Common myeloid progenitor, CD34-positive (primary cell): Measurements from ENCODE around the gene NME8.
A peak's percentile ranks its signal among the peaks of the same experiment; 100 is the strongest.

ENCODE experiments used
- CTCF ChIA-PET: fragments of 350-600 bp; sonication (Branson Sonifier 250); formaldehyde crosslinking; loops from one replicate; lab custom pipeline; 2021; ENCODE audit warnings: antibody characterized with exemption; lab: Charles Lee
- POLR2A ChIA-PET: fragments of 350-600 bp; sonication (Branson Sonifier 250); formaldehyde crosslinking; loops from one replicate; lab custom pipeline; 2021; ENCODE audit warnings: antibody characterized with exemption; lab: Charles Lee
- DNase-seq, 3 donors: peaks; one replicate each; pipeline versions ENCODE4 v3.0.0 to v3.0.0-alpha.2; 2013
- H3K27ac ChIP-seq, 2 experiments: 1 replicate in 1 of 2; 2 replicates in 1 of 2; pipeline ENCODE4 v1.7.0; 2013; ENCODE audit warnings: inconsistent platforms in 2 of 2, low read length in 2 of 2, mild to moderate bottlenecking in 2 of 2, low read depth in 1 of 2, moderate library complexity in 1 of 2; ENCODE audit not compliant: severe bottlenecking in 2 of 2, insufficient read depth in 1 of 2, poor library complexity in 1 of 2
- H3K27me3 ChIP-seq, 5 experiments: replicated peaks in 2 of 5; 1 replicate in 3 of 5; 2 replicates in 2 of 5; pipeline versions ENCODE4 v1.6.1 to v1.7.0; 2013; ENCODE audit warnings: low read length in 4 of 5, mild to moderate bottlenecking in 2 of 5, moderate library complexity in 2 of 5, inconsistent platforms in 1 of 5; ENCODE audit not compliant: insufficient read depth in 5 of 5, control insufficient read depth in 4 of 5
- H3K36me3 ChIP-seq, 4 experiments: 1 replicate in 2 of 4; 2 replicates in 2 of 4; pipeline versions ENCODE4 v1.6.1 to v1.7.0; 2013; ENCODE audit warnings: low read length in 3 of 4, control low read depth in 1 of 4, mild to moderate bottlenecking in 1 of 4; ENCODE audit not compliant: control insufficient read depth in 4 of 4, insufficient read depth in 4 of 4
- H3K4me1 ChIP-seq, 4 experiments: 1 replicate in 3 of 4; 2 replicates in 1 of 4; pipeline versions ENCODE4 v1.6.1 to v1.7.1; 2013; ENCODE audit warnings: low read length in 3 of 4, mild to moderate bottlenecking in 3 of 4, control low read depth in 1 of 4, inconsistent platforms in 1 of 4, moderate library complexity in 1 of 4; ENCODE audit not compliant: control insufficient read depth in 4 of 4, insufficient read depth in 4 of 4; ENCODE audit errors: control extremely low read depth in 1 of 4
- H3K4me3 ChIP-seq, 7 experiments: 1 replicate in 4 of 7; 2 replicates in 3 of 7; pipeline versions ENCODE4 v1.5.1 to v1.7.0; 2013; ENCODE audit warnings: mild to moderate bottlenecking in 7 of 7, low read length in 6 of 7, moderate library complexity in 6 of 7, inconsistent platforms in 2 of 7, low read depth in 2 of 7, control low read depth in 1 of 7; ENCODE audit not compliant: insufficient read depth in 4 of 7, control insufficient read depth in 1 of 7; ENCODE audit errors: extremely low read depth in 1 of 7
- H3K9me3 ChIP-seq, 5 experiments: 1 replicate in 4 of 5; 2 replicates in 1 of 5; pipeline versions ENCODE4 v1.6.1 to v1.7.1; 2013; ENCODE audit warnings: low read length in 4 of 5, mild to moderate bottlenecking in 2 of 5, inconsistent platforms in 1 of 5, low read depth in 1 of 5, moderate library complexity in 1 of 5; ENCODE audit not compliant: control insufficient read depth in 4 of 5, insufficient read depth in 2 of 5; ENCODE audit errors: control extremely low read depth in 1 of 5
- WGBS: methylation state at CpG from one replicate; pipeline ENCODE4 v1.1.5; 2013; ENCODE audit not compliant: insufficient coverage; 5-methylcytosine and 5-hydroxymethylcytosine counted together

Gene NME8

DNA sequence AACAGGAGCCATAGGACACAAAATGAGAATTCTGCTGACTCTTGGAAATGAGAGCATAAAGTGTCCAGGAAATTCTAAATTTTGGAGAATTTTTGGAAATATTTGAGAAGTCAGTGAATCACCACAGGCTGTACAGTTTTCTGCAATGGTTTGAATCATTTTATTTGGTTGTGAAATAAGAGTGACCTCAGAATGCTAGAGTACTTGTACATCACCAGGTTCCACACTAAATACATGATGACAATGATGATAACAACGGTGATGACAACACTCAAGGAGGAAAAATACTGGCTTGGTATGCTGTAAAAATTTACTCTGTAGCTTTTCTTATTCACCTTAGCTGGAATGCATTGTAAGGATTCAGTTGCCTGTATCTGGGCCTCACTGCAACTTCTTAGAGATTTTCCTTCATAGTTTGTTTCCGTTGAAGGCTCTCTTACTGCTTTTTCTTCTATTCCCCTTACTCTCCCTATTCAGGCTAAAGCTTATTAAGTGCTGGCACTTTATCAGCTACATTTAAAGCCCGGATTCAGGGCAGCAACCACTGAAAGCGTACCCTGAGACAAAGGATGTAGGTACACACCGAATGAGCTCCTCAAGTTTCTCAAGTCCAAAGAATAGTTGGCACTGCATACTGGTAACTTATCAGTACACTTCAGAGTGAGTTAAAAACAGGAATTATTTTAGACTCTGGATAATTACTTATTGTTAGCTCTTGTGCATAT is 30.2 kb upstream of the NME8 start:
- POLR2A ChIA-PET = interaction anchor here (0.5 kb wide), 1 partner anchor 177 kb away, joined by 3 read pairs; no protein-coding TSS in a partner anchor
- CTCF ChIA-PET = interaction anchor here (1.3 to 2.5 kb wide), 2 partner anchors 13 to 102 kb away, joined by 3 to 7 read pairs; no protein-coding TSS in a partner anchor
- 98% methylated on average over 4 of the region's 5 CpGs for WGBS
- Histone ChIP-seq H3K36me3 (peaks cover 0 to 2% (median 0%) of the 10 kb centered on the region in 4 experiments), H3K27ac (no peak overlapping the region), H3K4me3 (no peak overlapping the region), H3K27me3 (no peaks in the 10 kb centered on the region), H3K4me1 (no peaks in the 10 kb centered on the region), H3K9me3 (peaks cover 0 to 11% (median 3%) of the 10 kb centered on the region in 5 experiments)
- no peak for DNase-seq

DNA sequence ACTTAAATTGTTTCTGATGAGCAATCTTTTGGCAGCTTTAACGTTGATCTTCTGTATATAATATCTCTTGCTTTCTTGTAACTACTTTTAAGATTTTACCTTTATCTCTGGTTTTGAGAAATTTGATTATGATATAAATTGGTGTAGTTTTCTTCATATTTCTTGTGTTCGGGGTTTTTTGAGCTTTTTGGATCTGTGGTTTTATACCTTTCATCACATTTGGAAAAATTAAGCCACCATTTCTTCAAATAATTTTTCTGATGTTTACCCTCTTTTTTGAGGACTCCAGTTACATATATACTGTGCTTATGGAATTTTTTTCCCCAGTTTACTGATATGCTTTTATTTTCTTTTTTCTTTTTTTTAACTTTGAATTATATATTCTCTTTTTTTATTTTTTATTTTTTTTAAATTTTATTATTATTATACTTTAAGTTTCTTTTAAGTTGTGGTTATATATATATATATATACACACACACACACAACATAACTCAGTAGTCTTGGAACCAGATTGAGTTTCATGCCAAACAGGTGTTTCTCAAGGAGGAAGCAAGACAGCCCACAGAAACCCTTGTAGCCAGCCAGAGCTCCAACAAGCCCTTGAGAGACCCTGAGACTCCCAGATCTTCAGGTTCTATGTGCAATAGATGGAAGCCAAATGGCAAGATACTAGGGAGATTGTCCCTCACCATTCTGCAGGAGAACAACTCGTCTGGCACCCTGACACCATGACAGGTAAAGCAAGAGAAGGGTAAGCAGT is 27.5 kb upstream of the NME8 start:
- 100% methylated on average over 1 of the region's 3 CpGs for WGBS
- DNase-seq = no peak
- Histone ChIP-seq H3K9me3 (peaks cover 0 to 10% (median 2%) of the 10 kb centered on the region in 5 experiments), H3K27ac (no peak overlapping the region), H3K4me3 (no peak overlapping the region), H3K36me3 (peaks cover 0 to 2% (median 0%) of the 10 kb centered on the region in 4 experiments), H3K27me3 (no peaks in the 10 kb centered on the region), H3K4me1 (peaks cover 0 to 6% (median 0%) of the 10 kb centered on the region in 4 experiments)
- POLR2A ChIA-PET = no interaction called here
- CTCF ChIA-PET = interaction anchor here (3.1 kb wide), 1 partner anchor 11 kb away, joined by 16 read pairs; no protein-coding TSS in a partner anchor

DNA sequence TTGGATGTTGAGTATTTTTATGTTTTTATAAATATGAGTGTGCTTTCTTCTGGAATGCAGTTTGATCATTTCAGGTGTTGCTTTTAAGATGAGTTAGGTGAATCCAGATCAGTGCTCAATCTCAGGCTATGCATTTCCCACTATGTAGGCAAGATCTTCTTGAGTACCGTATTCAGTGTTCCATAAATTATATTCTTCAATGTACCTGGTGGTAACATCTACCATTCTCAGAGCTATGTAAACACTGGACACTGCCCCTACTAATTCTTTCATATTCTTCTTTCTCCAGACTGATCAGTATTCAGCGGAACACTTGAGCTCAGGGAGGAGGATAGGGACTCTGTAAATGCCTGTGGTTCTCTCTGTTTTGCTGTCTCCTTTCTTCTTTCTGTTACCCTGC is 25.5 kb upstream of the NME8 start:
- Histone ChIP-seq H3K36me3 (peaks cover 0 to 2% (median 0%) of the 10 kb centered on the region in 4 experiments), H3K27me3 (no peaks in the 10 kb centered on the region), H3K9me3 (peaks cover 0 to 10% (median 2%) of the 10 kb centered on the region in 5 experiments), H3K4me1 (peaks cover 0 to 6% (median 0%) of the 10 kb centered on the region in 4 experiments), H3K27ac (no peak overlapping the region), H3K4me3 (no peak overlapping the region)
- POLR2A ChIA-PET = no interaction called here
- CTCF ChIA-PET = interaction anchor here (1.1 kb wide), 1 partner anchor 94 kb away, joined by 3 read pairs; the partner anchor contains the start of gene SFRP4
- DNase-seq = no peak
- 100% methylated on average over 2 of the region's 2 CpGs for WGBS

DNA sequence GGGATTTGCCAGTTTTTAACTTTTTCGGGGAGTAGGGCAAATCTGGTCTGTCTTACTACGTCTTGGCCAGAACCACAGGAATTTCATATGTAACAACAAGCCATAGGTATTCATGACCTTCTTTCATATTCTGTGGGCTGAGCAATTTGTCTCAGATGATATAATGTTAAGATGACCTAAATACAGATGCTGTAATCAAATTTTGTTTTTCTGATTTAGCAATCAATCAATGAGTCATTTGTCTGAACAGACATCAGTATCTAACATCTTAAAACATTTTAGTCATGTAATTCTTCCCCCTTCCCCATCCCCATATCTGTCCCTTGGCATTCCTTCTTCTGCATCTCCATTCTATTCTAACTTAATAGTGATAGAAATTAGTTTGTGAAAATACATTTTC is 24.8 kb upstream of the NME8 start:
- Histone ChIP-seq H3K36me3 (peaks cover 0 to 2% (median 0%) of the 10 kb centered on the region in 4 experiments), H3K27ac (no peak overlapping the region), H3K27me3 (no peaks in the 10 kb centered on the region), H3K9me3 (peaks cover 0 to 10% (median 2%) of the 10 kb centered on the region in 5 experiments), H3K4me3 (no peak overlapping the region), H3K4me1 (peaks cover 0 to 6% (median 0%) of the 10 kb centered on the region in 4 experiments)
- whole genome bisulfite sequencing = no CpG with 5 or more reads among the region's 2 CpGs
- ChIA-PET CTCF (interaction anchor here (0.6 to 1.1 kb wide), 2 partner anchors 93 to 335 kb away, joined by 3 to 4 read pairs; partner anchors contain the start of gene SFRP4), POLR2A (no interaction called here)
- no peak for DNase-seq

DNA sequence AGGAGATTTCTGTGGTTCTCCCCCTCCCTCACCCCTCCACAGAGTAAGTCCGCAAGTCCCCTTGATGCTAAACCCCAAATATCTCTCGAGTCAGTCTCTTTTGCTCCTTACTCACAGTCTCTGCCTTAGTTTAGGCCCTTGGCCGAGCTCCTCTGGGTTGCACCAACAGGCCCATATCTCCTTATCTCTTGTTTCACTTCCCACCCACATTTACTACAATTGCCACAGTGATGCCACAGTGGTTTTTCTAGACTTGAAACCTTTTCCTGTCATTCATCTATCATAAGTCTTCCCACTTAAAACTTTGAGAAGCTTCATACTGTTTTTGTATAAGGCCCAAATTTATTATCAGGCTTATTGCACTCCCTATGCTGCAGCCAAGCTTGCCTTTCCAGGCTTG is 23.4 kb upstream of the NME8 start:
- WGBS = 37% methylated on average over 2 of the region's 3 CpGs
- peak; percentile 14 to 46 (median 38) for DNase-seq
- Histone ChIP-seq H3K4me1 (peaks cover 0 to 6% (median 0%) of the 10 kb centered on the region in 4 experiments), H3K4me3 (no peak overlapping the region), H3K36me3 (peaks cover 0 to 2% (median 0%) of the 10 kb centered on the region in 4 experiments), H3K27me3 (no peaks in the 10 kb centered on the region), H3K9me3 (peaks cover 0 to 7% (median 2%) of the 10 kb centered on the region in 5 experiments), H3K27ac (no peak overlapping the region)
- ChIA-PET CTCF (no interaction called here), POLR2A (no interaction called here)

DNA sequence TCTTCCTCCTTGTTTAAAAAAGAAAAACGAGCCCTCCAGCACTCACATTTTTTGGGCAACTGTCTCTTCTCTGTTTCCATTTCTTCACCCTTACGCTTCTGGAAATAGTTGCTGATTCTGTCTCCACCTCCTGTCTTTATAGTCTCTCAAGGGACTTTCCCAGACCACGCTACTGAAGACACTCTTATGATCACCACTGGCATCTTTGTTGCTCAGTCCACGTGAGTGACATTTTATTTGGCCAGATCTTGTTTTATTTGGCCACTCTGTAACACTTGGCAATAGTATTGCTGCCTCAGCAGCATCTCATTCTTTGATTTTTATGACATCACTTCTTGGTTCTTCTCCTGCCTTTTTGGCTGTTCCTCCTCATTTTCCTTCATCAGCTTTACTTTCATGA is 21.6 kb upstream of the NME8 start:
- Histone ChIP-seq H3K4me1 (peaks cover 0 to 6% (median 0%) of the 10 kb centered on the region in 4 experiments), H3K36me3 (no peaks in the 10 kb centered on the region), H3K9me3 (no peaks in the 10 kb centered on the region), H3K4me3 (no peak overlapping the region), H3K27me3 (no peaks in the 10 kb centered on the region), H3K27ac (no peak overlapping the region)
- ChIA-PET POLR2A (no interaction called here), CTCF (interaction anchor here (1.1 kb wide), 1 partner anchor 10 kb away, joined by 4 read pairs; no protein-coding TSS in a partner anchor)
- DNase-seq = no peak
- 83% methylated on average over 4 of the region's 4 CpGs for WGBS
